GOT3 (cell line): ENCODE results near the gene SLC9A5.

Experiments used
- DNase-seq: peaks from one replicate; lab custom pipeline; 2025; ENCODE audit warnings: mixed read lengths; lab: John Stamatoyannopoulos, UW

Gene SLC9A5

GRCh38 chr16:67248401-67249177, at the start of gene SLC9A5:
Gene SLC9A5 (plus strand): TSS chr16:67248979. CDS start chr16:67249015, 36 bp downstream.
- no peak for DNase-seq

GRCh38 chr16:67199011-67199807, 49.6 kb upstream of the SLC9A5 start, which contains the start of gene ELMO3:
Gene ELMO3 (plus strand): TSS chr16:67199131. CDS start chr16:67199327, 196 bp downstream.
- no peak for DNase-seq

GRCh38 chr16:67199808-67200198, 49.0 kb upstream of the SLC9A5 start:
- DNase-seq, result no peak

- DNase-seq, result no peak
Observed at GRCh38 chr16:67200491-67200890, 48.3 kb upstream of the SLC9A5 start.

GRCh38 chr16:67201411-67202345, 47.1 kb upstream of the SLC9A5 start:
- DNase-seq, result no peak

- no peak for DNase-seq
Observed at GRCh38 chr16:67202426-67202825, 46.4 kb upstream of the SLC9A5 start.

GRCh38 chr16:67202956-67203493, 45.8 kb upstream of the SLC9A5 start:
- DNase-seq, result no peak

DNA sequence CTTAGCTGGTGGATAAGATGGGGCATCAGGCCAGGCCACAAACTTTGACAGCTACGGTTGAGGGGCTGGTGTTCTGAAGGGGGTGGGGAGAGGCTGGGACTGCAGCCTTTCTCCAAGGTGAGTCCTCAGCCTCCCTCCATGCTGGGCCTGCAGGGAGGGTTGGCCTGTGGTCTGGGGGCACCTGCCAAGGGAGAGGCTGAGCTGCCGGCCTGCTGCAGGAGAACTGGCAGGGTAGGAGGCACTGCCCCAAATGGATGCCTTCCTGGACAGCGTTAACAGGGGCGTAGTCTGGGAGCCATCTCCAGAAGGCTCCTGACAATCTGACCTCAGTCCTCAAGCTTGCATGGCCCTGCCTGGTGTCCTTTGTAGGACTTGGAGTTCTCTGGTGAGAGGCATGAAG, 44.7 kb upstream of the SLC9A5 start:
- no peak for DNase-seq

GRCh38 chr16:67206129-67206837, 42.5 kb upstream of the SLC9A5 start:
- DNase-seq, result no peak

DNA sequence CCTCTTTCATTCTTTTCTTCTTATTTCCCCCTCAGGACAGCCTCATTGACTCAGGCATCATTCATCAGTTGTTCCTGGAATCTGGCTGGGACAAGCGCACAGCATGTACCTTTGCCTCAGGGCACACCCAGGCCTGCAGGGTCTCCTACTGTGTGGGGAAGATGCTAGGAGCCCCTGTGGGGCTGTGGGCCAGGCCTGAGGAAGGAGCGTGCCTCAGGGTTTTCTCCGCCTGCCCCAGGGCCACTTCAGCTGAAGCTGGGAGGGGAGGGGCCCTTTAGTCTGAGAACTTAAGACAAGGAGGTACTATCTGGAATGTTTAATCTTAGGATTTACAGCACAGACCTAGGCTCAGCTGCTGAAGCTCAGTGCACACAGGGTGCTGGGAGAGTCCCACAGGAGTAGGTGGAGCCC, 41.9 kb upstream of the SLC9A5 start:
- no peak for DNase-seq

DNA sequence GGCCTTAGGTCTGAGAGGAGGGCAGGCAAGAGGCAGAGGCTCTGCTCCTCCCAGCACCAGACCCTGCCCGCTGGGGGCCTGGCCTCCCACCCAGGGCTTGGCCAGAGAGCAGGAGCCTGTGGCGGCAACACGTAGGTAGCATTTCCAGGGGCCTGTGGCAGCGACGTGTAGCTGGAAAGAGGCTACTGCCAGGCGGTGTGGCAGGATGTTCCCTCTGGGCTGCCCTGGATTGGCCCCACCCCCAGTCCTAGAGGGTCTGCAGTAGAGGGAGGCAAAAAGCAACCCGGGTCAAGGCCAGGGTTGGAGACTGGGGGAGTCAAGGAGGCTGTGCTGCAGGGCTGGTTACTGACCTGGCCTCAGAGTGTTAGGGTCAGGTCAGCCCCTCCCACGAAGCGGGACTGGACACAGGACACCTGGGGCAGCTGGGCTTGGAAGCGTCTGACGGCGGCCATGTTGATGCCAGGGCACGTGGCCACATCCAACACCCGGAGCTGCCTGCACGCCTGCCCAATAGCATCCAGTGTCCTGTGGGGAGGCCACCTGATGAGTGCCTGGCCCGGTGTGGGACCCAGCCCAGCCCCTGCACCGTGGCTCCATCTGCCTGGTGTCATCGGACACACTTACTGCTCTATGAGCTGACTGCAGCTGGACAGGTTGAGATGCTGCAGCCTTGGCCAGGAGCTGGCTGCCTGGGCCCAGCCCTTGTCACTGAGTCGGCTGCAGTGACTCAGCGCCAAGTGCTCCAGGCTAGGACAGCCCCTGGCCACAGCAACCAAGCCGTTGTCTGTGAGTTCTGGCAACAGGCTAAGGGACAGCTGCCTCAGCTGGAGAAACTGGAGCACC, 41.3 kb upstream of the SLC9A5 start:
- no peak for DNase-seq

DNA sequence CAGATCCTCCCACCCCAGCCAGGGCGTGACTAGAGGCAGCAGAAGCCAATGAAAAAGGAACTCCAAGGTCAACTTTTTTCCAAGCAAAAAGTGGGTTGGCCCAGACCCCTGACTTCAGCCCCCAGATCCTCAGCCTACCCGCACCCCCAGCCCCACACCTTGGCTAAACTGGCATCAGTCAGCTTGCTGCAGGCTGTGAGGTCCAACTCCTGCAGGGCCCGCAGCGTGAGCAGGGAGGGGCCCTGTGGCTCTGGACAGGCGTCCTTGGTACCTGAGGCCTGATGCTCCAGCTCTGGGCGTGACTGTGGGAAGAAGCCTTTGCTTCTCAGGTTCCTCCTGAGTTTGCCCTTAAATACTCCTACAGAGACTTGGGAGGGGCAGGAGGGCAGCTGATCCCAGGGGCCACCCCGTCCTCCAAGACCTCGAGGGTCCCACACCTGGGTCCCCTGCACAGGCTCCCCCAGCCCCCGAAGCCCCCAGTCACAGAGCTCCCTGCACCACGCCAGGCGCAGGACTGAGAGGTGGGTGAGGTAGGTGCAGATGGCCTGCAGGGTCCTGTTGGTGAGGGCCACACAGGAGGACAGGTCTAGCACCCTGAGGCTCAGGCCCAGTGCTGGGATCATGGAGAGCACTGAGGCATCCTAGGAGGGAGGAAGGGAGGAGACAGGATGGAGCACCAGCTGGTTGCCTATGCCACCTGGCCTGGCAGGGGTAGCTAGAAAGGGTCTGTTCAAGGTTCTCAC, 40.5 kb upstream of the SLC9A5 start:
- DNase-seq, result no peak

DNA sequence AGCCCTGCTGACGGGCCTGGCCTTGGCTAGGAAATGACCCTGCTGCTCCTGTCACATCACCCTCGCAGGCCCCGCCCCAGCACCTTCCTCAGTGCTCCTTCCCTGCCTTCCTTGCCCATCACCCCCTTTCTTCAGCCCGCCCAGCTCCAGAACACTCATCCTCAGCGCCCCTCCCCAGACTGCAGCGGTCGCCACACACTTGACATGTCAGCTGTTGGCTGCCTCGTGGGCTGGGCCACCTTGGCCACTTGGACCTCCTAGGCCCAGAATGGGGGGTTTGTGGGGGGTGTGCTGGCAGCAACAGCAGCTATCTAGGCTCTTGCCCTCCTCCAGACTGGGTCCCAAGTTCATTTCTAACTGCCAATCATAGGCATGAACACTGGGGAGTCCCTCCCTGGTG, 39.2 kb upstream of the SLC9A5 start:
- DNase-seq, result no peak

GRCh38 chr16:67210069-67210937, 38.5 kb upstream of the SLC9A5 start:
- DNase-seq, result no peak

DNA sequence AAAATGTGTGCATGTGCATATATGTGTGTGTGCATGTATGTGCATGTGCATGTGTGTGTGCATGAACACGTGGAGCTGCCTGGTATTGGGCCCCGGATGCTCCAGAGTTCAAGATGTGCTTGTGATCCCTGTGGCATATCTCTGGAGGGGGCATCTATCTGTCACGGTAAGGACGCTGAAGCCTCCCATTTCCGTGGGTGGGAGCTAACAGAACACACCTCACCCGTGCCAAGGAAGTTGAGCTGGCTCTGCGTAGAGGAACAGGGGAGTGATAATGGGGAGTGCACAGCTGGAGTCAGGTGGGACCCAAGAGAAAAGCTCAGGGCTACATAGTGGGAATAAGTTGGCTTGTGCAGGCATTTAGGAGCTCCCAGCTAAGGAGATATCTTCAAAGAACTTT, 37.1 kb upstream of the SLC9A5 start:
- DNase-seq, result no peak

DNA sequence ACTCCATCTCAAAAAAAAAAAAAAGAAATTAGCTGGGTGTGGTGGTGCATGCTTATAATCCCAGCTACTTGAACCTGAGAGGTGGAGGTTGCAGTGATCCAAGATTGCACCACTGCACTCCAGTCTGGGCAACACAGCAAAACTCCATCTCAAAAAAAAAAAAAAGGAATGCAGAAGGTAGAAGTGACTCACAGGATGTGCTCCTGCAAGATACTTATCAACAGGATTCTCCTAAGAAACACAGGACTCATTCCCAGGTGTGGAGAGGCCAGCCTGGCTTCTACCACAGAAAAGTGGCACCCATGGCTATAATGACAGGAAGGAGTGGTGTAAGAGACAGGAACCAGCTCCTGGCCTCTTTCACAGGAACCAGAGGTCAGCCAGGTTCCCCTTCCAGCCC, 36.0 kb upstream of the SLC9A5 start:
- DNase-seq, result no peak

DNA sequence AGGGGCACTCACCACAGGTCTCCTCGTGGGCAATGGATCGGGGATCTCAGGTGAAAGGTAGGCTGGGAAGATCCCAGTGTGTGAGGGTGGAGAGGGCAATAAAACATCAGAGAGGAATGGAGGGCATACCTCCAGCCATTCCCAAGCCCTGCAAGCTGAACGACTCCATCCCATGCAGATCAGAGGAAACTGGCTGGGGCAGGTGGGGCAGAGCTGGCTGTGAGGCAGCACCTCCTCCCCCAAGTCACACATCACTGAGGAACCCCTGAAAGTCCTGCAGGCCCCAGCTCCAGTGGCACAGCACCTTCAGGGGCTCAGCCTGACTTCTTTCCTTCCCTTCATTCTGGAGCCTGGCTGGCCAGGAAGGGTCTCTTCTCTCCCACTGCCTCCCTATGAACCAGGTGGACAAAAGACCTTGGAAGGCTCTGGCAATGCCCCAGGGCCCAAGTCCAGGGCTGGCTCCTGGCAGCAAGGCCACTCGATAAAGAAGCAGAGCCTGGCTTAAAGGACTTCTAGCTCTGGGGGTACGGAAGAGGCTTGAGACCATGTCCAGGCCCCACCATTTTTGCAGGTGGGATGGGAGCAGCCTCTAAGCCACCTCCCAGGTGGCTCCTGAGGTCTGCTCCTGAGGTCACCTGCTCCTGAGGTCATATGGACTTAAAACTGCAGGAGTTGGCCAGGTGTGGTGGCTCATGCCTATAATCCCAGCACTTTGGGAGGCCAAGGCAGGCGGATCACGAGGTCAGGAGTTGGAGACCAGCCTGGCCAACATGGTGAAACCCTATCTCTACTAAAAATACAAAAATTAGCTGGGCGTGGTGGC, 35.4 kb upstream of the SLC9A5 start:
- no peak for DNase-seq

- DNase-seq, result no peak
Observed at GRCh38 chr16:67215706-67216105, 33.1 kb upstream of the SLC9A5 start.
